Measurements from ENCODE around the gene ATP6V1B1. TPM values are rescaled to one million over a fixed set of nuclear protein-coding genes. Genes with fewer than 3 reads are reported as not detected.
A peak's percentile ranks its signal among the peaks of the same experiment; 100 is the strongest.

Gene ATP6V1B1
- total and polyA plus RNA-seq, 2 of the 13 experiments (the other 11 are each of a cell fraction or from before 2014, with no cell fraction given), result 0.58 to 1.6 TPM

DNA sequence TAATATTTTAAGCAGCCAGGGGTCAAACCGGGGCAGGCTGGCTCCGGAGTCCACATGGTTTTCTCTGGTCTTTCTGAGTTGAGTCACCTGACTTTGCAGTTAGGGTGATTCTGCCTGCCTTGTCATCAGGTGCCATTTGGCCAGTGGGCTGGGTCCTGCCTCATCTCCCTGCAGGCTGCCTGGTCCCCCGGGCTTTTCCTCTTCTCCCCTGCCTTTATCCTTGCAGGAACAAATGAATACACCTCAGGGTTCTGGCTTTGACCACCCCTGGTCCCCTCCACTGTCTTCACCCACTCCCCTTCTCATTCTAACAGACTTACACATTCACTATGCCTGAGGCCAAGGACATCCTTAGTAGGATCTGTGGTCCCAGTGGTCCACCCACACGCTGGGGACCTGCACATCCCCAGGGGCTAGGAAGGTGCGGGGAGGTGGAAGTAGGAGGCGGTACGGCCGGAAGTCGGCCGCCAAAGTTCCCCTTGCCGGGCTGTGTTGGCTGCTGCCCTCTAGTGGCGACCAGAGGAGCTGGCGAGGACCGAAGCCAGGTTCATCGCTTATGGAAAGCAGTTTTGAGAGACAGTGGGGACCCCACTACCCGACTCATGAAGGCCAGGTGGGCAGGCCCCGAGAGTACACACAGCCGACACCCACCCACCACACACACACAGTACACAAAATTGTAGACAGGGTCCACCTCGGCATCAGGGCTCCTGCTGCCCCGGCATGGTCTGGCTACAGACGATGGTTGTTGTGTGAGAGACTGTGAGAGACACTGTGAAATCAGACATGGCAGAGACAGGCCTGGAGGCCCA is 65.3 kb downstream of the ATP6V1B1 start (continued):
- TF ChIP-seq MIER2 (CRISPR knock-in tag; IDR thresholded peaks at IDR 0.05) (no peak), LBX2 (CRISPR knock-in tag; IDR thresholded peaks at IDR 0.05; ENCODE audit: borderline replicate concordance) (no peak), ZNF503 (CRISPR knock-in tag; IDR thresholded peaks at IDR 0.05) (no peak), POLR2AphosphoS5 (IDR thresholded peaks at IDR 0.05; ENCODE audit: low read depth, low read length) (peak; percentile 87), MAFK (conservative IDR thresholded peaks at IDR 0.05 in 1 of 2, IDR thresholded peaks at IDR 0.05 in 1 of 2; ENCODE audit: low read length in 2 of 2) (no peak), ZNF878 (CRISPR knock-in tag; IDR thresholded peaks at IDR 0.05) (no peak), ZNF350 (CRISPR knock-in tag; IDR thresholded peaks at IDR 0.05; ENCODE audit: borderline replicate concordance, low read depth) (no peak; the same call in 1 of the 2 replicates), PAWR (CRISPR knock-in tag; IDR thresholded peaks at IDR 0.05; ENCODE audit: borderline replicate concordance) (no peak), MBNL3 (CRISPR knock-in tag; conservative IDR thresholded peaks at IDR 0.05) (no peak), RBFOX2 (IDR thresholded peaks at IDR 0.05; ENCODE audit: low read depth, low read length) (peak; percentile 51; the same call in 1 of the 2 replicates), ZNF883 (CRISPR knock-in tag; IDR thresholded peaks at IDR 0.05; ENCODE audit: not compliant biosample characterization) (no peak), ZNF552 (CRISPR knock-in tag; IDR thresholded peaks at IDR 0.05; ENCODE audit: borderline replicate concordance) (no peak; the same call in 1 of the 2 replicates), GFI1 (CRISPR knock-in tag; IDR thresholded peaks at IDR 0.05; ENCODE audit: borderline replicate concordance) (no peak), RCOR2 (CRISPR knock-in tag; IDR thresholded peaks at IDR 0.05) (no peak), ZNF746 (CRISPR knock-in tag; IDR thresholded peaks at IDR 0.05) (no peak)
- TF ChIP-seq, protein P1, sequence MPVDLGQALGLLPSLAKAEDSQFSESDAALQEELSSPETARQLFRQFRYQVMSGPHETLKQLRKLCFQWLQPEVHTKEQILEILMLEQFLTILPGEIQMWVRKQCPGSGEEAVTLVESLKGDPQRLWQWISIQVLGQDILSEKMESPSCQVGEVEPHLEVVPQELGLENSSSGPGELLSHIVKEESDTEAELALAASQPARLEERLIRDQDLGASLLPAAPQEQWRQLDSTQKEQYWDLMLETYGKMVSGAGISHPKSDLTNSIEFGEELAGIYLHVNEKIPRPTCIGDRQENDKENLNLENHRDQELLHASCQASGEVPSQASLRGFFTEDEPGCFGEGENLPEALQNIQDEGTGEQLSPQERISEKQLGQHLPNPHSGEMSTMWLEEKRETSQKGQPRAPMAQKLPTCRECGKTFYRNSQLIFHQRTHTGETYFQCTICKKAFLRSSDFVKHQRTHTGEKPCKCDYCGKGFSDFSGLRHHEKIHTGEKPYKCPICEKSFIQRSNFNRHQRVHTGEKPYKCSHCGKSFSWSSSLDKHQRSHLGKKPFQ (CRISPR knock-in tag; IDR thresholded peaks at IDR 0.05; ENCODE audit: insufficient replicate concordance), result no peak
- TF ChIP-seq, protein P2, sequence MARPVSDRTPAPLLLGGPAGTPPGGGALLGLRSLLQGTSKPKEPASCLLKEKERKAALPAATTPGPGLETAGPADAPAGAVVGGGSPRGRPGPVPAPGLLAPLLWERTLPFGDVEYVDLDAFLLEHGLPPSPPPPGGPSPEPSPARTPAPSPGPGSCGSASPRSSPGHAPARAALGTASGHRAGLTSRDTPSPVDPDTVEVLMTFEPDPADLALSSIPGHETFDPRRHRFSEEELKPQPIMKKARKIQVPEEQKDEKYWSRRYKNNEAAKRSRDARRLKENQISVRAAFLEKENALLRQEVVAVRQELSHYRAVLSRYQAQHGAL (CRISPR knock-in tag; IDR thresholded peaks at IDR 0.05; ENCODE audit: not compliant biosample characterization), result peak; percentile 24
- TF ChIP-seq, protein P3, sequence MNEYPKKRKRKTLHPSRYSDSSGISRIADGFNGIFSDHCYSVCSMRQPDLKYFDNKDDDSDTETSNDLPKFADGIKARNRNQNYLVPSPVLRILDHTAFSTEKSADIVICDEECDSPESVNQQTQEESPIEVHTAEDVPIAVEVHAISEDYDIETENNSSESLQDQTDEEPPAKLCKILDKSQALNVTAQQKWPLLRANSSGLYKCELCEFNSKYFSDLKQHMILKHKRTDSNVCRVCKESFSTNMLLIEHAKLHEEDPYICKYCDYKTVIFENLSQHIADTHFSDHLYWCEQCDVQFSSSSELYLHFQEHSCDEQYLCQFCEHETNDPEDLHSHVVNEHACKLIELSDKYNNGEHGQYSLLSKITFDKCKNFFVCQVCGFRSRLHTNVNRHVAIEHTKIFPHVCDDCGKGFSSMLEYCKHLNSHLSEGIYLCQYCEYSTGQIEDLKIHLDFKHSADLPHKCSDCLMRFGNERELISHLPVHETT (CRISPR knock-in tag; conservative IDR thresholded peaks at IDR 0.05), result no peak

Measured in HepG2 (cell line).